22Rv1 (cell line): ENCODE data around the gene C10orf53.

Experiments
- ZFX ChIP-seq: fragments of 450-650 bp; IDR thresholded peaks from 2 replicates; pipeline ENCODE4 v1.6.1; 2017; ENCODE audit warnings: antibody characterized with exemption, borderline replicate concordance
- TF ChIP-seq, protein P1 (sequence below): fragments of 450-650 bp; IDR thresholded peaks from 2 replicates; pipeline ENCODE4 v1.5.1; 2017; ENCODE audit warnings: mild to moderate bottlenecking

DNA sequence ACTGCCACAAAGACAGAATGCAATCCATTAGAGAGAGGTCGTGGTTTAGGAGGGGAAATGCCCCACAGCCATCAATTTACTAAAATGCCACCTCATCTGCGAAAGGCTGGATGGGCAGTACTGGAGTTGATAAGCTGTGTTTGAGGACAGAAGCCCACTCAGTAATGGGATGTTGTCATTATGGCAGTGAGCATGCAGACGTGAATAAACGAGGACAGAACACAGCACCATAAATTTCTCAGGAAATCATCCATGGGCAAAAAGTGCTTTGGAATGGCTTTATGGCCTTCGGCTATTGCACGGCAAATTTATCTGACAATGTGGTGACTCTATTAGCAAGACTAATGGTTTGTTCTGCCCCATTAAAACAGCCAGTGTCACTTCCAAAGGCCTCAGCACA is 15.9 kb upstream of the C10orf53 start:
- TF ChIP-seq, protein P1, sequence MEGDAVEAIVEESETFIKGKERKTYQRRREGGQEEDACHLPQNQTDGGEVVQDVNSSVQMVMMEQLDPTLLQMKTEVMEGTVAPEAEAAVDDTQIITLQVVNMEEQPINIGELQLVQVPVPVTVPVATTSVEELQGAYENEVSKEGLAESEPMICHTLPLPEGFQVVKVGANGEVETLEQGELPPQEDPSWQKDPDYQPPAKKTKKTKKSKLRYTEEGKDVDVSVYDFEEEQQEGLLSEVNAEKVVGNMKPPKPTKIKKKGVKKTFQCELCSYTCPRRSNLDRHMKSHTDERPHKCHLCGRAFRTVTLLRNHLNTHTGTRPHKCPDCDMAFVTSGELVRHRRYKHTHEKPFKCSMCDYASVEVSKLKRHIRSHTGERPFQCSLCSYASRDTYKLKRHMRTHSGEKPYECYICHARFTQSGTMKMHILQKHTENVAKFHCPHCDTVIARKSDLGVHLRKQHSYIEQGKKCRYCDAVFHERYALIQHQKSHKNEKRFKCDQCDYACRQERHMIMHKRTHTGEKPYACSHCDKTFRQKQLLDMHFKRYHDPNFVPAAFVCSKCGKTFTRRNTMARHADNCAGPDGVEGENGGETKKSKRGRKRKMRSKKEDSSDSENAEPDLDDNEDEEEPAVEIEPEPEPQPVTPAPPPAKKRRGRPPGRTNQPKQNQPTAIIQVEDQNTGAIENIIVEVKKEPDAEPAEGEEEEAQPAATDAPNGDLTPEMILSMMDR, result no peak
- no peak for TF ChIP-seq ZFX
